Activated naive CD4-positive, alpha-beta T cell treated with Interleukin-2 at 50 U/mL for 16 hours (primary cell): ENCODE results near the gene ADCY6.

Experiments
- DNase-seq: peaks from one replicate; pipeline ENCODE4 v3.0.0-alpha.2; 2020

The ADCY6 gene

DNA sequence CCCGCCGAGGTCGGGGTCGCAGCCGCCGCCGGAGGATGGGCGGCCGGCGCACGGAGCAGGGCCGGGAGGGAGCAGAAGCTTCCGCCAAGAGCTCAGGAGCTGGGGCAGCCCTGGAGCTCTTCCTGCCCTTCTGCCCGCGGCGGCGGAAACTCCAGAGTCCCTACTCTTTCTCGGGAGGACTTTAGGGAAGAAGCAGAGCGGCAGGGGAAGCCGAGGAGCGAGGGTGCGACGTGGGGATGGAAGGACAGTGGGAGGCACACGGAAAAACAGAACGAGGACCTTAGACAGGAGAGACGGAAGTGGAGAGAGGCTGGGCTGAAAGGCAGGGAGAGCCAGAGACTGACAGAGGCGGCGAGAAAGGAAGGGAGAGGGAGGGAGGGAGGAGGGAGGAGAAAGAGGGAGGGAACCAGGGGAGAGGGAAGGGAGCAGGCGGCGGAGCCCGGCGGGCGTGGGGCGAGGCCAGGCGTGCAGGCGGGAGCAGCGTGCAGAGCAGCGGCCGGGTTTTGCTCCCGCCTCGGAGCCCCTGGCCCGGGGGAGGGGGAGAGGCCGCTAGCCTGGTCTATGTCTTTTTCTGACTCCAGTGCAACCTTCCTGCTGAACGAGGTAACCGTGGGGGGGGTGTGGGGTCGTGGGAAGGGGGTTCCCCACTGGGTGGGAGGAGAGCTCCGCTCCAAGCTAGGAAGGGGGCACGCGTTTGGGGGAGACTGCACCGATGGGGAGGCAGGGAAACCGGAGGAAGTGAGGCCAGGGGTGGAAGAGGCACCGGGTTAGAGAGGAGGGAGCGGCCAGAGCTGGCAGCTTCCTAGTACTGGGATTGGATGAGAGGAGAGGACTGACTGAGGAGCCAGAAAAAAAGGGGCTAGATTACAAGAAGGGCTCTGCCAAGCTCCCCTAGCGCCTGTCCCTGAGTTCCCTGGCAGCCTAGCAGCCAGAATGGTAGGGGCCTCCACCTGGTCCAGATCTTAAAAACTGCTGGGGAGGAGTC, 26.5 kb upstream of the ADCY6 start:
- DNase-seq = peak; percentile 33

DNA sequence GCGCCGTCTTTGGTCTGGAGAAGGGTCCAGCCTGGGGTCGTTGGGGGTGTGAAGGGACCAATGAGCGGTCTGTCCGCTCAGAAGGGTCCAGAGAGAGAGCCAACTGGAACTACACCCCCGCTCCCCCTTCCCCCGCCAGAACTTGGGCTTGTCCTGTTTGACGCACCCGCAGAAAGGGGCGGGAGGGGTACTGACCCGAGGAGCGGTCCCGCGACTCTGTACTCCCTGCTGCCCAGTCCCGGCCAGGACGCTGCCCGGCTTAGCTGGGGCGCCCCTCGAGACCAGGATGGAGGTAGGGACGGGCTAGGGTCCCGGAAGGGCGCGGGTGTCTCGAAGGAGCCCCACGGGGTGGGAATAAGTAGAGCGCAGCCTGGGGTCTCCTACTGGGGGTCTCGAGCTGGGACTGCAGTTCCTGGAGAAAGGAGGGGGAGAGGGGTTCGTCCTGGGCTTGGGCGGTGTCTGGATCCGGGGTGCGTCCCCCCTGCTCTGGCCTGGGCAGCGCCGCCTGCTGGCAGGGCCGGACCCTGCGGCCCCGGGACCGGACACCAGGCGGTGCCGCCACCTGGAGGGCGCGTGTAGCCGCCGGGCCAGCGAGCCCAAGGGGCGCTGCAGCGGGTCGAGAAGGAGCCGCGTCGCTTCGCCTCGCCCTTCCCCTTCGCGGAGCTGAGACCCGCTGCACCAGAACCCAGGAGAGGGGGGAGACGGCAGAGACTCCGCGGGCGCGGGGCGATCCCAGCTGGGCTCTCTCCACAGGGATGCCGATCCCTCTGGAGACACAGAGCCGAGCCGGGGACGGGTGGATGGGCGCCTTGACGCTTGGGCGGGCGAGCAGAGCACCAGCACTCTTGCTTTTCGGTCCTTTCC, 25.6 kb upstream of the ADCY6 start:
- peak; percentile 81 for DNase-seq

DNA sequence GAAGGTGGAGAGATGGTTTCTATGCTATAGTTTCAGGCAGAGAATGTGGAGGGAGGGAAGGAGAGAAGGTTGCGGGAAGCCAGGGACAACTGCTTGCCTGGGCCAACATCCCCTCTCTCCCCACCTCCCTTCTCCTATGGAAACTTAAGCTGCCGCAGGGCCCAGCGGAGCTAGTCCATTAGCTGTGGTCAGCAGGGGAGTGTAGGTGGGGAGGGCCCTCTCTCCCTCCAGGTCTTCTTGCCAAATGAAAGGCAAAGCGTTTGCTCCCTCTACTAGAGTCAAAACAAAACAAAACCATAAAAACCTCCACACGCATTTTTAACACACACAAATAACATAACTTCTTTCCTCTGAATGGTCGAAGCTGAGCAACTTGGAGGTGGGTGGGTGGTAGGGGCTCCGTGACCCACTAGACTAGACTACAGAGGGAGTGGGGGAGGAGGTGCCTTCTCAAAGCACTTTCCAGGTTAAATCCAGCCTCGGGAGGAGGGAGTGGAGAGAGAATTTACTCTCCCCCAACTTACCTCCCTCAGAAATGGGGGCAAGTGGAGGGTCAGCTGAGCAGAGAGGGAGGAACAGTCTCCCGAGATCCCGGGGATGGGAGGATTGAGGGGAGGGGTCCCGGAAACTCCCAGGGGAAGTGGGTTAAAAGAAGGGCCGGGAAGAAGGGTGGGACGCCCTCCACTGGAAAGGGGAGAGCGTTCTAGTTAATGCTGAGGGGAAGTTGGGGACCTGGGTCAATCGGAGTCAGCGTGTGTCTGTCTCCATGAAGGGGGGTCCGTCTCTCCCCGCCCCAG, 24.8 kb upstream of the ADCY6 start:
- no peak for DNase-seq

DNA sequence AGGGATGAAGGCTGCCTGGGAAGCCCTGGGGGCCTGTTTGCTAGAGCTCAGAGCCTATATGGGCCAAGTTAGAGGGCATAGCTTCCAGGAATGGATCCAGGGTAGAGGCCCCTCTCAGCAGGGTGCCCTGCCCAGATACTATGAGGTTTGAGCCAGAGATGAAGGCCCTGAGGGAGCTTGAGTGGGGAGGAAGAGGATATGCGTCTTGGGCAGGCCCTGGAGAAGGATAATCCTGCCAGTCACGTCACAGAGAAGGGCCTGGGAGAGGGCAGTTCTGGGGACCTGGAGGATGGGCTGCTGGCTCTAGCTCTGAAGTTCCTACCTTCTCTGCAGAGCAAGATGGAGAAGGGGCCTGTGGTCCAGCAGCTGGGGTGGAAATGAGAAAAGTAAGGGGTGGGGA, 23.5 kb upstream of the ADCY6 start:
- no peak for DNase-seq

DNA sequence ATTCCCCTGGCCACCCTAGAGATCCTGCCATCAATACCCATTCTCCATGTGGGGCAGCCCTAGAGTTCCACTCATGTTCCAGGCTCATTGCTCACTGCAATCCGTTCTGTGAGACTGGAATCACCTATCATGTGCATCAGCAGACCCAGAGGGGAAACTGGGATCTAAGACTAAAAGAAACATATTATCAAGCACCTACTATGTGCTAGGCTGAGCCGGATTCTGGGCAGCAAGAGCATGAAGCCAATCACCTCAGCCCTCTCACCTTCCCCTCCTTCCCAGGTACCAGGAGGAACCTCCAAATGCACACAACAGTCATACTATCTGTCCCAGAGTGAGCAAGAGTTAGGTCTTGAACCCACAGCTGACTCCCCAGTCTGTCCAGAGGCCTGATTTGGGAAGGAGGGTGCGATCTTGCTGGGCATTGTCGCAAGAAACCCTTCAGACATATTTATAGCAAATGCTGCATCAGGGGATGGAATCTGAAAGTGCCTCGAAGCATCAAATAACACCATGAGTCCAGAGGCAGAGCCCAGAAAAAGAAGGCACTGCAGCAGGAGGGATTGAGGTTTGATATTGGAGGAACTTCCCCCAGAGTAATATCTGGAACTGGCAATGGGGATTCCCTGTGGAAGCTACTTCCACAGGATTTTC, 22.7 kb upstream of the ADCY6 start:
- DNase-seq = no peak

DNA sequence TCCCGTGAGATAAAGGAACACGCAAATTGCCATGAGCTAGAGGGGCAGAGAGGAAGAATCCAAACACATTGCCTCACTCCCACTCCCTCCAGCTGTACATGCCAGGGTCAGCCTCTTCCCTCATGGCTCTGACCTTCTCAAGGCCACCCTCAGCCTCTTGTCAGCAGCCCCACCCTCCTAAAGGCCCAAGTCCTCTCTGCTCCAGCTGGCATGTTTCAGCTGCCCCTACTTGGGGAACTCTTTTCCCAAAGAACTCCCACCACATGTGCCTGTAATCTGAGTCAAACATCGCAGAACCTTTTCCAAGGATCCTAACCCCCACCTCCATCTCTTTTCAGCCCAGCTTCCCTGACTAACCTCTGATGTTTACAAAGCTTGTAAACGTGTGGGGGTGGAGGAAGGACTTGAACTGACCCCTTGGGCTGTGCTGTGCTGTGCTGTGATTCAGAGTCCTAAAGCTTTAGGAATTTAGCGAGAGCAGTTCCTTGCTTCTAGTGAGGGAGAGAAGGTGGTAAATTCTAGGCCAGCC, 22.1 kb upstream of the ADCY6 start:
- no peak for DNase-seq

DNA sequence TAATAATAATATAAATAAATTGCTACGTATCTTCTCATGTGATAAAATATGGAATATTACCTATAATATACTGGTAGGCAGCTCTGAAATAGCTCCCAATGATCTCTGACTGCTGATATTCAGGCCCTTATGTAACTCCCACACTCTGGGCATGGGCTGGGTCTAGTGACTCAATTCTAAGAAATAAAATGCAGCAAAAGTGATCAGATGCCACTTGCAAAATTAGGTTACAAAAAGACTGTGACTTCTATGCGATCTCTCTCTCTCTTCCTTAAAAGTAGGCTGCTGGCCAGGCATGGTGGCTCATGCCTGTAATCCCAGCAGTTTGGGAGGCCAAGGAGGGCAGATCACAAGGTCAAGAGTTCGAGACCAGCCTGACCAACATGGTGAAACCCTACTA, 19.1 kb upstream of the ADCY6 start:
- no peak for DNase-seq

DNA sequence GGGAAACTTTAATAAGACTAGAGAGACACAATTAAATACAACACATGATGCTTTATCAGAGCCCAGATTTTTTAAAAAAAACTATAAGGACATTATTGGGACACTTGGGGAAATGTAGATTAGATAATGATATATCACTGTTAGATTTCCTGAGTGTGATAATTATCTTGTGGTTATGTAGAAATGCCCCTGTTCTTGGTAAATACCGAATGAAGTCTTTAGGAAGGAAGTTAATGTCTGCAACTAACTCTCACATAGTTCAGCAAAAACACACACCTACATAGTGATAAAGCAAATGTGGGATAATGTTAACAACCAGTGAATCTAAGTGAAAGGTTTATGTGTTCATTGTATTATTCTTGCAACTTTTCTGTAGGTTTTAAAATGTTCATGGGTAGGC, 14.8 kb upstream of the ADCY6 start:
- DNase-seq = no peak

DNA sequence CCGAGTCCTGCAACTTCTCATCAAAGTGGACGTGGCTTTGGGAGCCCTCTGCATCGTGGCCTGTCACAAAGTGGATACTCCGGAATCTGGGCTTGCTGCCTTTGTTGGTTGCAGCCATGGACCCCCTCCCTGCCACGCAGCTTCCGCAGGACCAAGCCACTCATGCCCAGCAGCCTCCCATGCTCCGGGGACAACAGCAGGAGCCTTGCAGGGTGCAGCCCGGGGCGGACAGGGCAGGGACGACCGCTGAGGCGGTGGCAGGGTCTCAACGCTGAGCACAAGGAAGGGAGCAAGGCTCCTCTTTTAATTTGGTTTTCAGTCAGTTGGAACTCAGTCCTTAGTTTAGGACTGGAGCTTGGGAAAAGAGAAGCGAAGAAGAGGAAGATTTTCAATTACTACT, 12.1 kb upstream of the ADCY6 start:
- no peak for DNase-seq

DNA sequence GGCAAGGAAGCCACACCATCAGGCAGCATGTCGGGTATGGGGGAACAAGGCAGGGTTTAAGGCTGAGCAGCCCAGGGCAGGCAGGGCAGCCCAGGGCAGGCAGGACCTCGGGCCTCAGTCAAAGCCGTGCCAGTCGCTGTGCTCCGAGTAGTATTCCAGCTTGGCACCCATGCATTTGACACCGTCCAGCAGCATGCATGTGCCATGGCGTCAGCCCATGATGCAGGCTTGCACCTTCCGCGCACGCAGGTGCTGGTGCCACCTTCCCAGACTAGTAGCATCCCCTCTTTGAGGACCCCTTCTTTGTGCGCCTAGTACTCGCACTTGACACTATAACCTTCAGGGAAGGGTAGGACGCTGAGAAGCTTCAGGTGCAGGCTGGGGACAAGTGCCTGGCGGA, 11.6 kb upstream of the ADCY6 start:
- no peak for DNase-seq

DNA sequence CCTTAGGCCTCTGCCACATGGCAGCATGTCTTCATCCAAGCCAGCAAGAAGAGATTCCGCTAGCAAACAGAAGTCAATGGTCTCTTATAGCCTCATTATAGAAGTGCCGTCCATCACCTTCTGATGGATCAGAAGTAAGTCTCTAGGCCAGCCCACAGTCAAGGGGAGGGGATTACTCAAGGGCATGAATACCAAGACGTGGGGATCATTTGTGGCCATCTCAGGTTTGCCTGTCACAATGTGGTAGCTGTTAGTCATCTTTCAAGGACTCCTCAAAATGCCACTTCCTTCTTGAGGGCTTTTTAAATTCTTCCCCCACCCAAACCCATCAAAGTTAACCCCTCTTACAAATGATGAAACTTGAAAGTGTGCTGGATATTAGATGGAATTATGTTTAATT, 8.1 kb upstream of the ADCY6 start:
- DNase-seq = no peak

DNA sequence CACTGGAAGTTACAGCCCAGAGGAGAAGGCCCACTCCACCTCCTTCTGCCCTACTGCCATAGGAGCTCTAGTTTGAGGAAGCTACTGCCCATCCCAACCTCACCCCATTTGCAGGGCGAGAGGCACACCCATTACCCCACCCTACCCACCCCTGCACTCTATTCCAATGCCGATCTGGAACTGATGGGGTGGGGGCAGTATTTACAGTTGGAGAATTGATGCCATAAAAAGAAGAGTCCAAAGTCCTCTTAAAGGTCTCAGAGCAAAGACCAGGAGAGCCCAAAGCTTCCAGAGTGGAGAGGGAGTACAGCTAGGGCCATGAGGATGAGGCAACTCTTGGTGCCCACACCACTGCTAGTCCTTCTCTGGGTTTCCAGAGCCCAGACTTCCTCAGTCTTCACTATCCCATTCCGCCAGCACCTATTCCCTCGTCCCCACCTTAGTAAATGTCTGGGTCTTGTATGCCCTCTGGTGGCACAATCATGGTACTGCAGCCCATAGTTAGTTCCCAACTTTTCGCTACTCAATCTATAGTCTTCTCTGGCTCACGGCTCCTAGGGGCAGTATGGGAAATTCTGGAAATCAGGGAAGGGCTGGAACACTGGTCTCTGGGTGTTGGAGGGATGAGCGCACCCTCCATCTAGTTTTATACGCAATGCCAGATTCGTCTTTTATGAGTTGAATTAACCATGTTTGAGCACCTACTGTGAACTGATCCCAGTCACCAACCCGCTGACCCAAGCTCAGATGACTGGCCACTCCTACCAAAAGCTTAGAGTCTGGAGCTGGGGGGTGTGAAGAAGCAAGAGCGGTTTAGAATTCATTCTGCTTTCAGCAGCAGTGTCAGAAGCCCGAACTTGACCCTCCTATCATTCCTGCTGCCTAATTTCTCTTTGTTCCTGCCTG, 6.9 kb upstream of the ADCY6 start:
- peak; percentile 57 for DNase-seq

DNA sequence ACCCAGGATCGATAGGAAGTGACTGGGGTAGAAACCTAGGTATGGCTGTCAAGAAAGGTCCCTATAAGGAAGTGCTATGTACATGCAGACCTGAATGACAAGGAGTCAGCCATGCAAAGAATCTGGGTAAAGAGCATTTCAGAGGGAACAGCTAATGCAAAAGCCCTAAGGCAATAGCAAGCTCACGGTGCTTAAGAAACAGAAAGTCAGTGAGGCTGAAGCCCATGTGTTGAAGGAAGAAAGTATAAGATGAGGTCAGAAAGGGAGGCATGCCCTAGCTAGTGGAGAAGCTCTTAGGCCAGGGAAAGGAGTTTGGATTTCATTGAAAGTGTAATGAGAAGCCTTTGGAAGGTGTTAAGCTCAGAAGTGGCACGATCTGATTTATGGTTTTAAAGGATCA, 6.0 kb upstream of the ADCY6 start:
- DNase-seq = no peak

DNA sequence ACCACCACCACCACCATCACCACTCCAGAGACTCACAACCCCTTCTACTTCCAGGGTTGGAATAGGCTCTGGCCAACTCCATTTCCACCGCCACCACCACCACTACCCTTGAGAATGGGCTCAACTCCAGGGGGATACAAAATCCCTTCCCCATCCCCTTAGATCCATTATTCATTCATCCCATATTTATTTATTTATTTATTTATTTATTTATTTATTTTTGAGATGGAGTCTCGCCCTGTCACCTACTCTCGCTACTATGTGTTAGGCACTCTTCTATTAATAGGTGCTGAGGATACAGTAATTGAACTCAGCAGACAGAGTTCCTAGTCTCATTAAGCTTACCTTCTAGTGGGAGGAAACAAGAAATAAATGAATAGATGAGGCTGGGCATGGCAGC, 4.8 kb upstream of the ADCY6 start:
- DNase-seq = no peak

DNA sequence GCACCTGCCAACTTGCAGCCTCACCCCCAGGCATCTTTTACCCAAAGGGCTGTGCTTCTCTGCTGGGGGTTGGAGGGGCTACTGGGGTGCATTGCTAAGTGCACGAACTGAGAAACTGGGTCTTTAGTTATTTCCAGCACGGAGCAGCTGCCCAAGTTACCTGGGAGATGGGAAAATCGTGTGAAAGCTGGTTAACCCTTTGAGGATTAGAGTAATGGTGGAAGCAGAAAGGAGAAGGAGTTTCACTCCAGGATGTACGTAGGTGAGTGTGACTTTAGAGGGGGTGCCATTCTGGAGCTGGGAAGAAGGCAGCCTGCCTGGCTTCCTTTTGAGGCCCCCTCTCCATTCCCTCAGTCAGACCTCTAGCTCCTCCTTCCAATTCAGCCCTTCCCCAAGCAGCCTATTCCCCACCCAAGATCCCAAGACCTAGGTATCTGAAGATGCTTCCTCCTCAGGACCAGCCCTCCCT, 1.0 kb upstream of the ADCY6 start:
- DNase-seq = no peak

DNA sequence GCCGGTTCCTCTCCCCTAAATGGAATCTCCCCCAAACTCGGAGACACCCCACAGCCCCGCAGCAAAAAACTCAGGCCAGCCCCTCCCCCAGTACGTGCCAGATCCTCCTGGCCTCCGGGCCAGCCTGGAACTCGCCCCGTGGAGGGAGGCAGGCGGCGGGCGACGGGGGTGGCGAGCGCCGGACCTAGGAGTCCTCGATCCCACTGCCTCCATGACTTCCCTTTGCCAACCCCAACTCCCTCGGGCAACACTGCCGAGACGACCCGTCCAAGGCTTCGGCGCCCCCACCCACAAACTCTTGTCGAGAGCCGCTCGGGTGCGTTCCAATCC, 400 bp downstream of the ADCY6 start:
- no peak for DNase-seq

DNA sequence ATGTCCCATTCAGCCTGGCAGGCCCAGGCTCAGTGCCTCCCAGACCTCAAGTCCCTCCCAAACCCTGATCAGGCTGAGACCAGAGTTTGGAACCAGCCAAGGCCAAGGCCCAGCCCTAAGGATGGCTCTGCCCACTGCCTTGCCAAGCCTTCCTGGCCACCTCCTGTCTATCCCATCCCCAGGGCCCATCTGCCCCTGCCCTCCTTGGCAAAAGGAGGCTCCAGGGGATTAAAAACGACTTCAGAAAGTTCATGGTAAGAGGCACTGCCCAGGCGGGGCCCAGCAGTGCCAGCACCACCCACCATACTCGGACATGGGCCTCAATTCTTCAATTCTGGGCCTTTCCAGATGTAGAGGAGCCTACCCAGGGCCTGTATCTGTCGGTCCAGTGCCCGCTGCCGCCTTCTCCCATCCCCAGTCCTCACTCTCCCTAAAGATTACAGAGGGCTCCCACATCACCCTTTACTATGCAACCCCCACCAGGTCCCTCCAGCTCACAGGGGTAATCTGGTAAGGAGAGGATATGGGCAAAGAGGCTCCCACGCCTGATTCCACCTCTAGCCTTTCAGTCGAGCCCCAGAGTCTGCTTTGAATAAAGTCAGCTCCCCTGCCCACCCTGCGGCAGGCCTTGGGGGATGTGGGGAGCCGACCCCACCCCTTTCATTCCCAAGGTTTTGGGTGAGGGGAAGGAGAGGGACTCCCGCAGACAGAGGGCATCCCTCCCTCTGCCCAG, 932 bp downstream of the ADCY6 start:
- DNase-seq = no peak

DNA sequence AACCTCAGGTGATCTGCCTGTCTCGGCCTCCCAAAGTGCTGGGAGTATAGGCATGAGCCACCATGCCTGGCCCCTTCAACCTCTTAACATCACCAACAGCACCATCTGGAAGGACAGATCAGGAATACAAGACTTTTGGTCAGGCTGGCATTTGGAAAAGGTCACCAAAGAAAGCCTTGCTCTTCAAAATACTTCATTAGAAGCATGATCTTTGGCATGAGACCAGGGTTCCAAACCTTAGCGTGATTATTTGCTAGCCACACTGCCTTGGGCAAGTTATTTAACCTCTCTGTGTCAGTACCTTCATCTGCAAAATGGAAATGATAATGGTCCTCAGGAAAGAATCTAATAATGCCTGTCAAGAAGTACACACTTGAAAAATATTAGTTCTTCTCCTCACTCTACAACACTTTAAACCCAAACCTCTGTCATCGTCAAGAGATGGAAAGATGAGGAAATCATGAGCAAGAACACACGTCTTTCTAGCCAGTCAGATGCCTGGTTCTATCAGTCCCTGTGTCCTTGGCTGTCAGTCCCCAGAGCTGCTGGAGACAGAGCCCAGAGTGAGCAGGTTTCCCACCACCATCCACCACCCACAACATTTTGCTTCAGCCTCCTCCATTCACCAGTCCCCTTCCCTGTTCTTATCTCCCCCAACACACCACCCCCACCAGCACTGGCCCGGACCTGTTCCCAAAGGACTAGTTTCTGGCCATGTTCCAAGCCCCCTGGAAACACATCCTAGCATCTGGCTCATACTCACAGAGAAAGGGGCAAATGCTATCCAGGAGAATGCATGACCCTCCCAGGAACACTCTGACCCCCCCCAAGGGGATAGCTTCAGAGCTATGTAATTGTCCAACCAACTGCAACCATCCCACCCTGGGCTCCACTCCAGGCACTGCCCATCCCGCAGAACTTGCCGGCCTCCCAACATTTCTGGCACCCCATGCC, 2.0 kb downstream of the ADCY6 start:
- DNase-seq = no peak

DNA sequence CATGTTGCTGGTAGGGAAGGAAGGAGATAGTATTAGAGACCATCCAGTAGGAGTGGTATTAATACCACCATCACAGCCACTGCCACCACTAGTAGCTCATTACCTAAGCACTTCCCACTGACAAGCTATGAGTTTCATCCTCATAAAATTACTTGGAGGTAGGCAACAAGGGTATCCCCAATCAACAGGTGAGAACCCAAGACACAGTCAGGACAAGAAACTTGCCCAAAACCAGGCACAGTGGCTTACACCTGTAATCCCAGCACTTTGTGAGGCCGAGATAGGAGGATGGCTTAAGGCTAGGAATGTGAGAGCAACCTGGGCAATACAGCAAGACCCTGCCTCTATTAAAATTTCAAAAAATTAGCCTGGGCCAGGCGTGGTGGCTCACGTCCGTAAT, 5.5 kb downstream of the ADCY6 start:
- no peak for DNase-seq
